Measurements from ENCODE around the gene PHF14. TPM values are rescaled to one million over a fixed set of nuclear protein-coding genes. Genes with fewer than 3 reads are reported as not detected.

PHF14 gene
- total RNA-seq, 4 donors from 2014 or later: 18.5 to 30.6 (median 23.4) TPM

DNA sequence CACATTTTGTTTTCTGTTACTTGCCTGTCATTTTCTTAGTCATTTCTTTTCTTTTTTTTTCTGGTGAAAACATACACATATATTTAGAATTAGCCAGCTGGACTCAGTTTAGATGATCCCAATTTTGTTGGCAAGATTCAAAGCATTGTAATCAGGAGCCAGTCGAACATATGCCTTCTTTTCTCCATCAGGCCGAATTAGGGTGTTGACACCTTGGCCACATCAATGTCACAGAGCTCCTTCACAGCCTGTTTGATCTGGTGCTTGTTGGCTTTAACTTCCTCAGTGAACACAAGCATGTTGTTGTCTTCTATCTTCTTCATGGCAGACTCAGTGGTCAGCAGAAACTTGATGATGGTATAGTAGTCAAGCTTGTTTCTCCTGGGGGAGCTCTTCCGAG, 32.6 kb downstream of the PHF14 start:
- no peak overlapping the region for H3K4me3 ChIP-seq (ENCODE audit: low read depth, poor library complexity, severe bottlenecking)
- 64 to 91% methylated on average over 3 of the region's 3 CpGs for WGBS, 2 donors
- no peak for DNase-seq (ENCODE audit: low spot score in 2 of 2)
- TF ChIP-seq POLR2A (IDR thresholded peaks at IDR 0.05): no peak
- TF ChIP-seq, protein P1, sequence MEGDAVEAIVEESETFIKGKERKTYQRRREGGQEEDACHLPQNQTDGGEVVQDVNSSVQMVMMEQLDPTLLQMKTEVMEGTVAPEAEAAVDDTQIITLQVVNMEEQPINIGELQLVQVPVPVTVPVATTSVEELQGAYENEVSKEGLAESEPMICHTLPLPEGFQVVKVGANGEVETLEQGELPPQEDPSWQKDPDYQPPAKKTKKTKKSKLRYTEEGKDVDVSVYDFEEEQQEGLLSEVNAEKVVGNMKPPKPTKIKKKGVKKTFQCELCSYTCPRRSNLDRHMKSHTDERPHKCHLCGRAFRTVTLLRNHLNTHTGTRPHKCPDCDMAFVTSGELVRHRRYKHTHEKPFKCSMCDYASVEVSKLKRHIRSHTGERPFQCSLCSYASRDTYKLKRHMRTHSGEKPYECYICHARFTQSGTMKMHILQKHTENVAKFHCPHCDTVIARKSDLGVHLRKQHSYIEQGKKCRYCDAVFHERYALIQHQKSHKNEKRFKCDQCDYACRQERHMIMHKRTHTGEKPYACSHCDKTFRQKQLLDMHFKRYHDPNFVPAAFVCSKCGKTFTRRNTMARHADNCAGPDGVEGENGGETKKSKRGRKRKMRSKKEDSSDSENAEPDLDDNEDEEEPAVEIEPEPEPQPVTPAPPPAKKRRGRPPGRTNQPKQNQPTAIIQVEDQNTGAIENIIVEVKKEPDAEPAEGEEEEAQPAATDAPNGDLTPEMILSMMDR (IDR thresholded peaks at IDR 0.05): no peak
- intact Hi-C loops (cut with DNase I; ENCODE audit: low total_unique reads): no loop called here

DNA sequence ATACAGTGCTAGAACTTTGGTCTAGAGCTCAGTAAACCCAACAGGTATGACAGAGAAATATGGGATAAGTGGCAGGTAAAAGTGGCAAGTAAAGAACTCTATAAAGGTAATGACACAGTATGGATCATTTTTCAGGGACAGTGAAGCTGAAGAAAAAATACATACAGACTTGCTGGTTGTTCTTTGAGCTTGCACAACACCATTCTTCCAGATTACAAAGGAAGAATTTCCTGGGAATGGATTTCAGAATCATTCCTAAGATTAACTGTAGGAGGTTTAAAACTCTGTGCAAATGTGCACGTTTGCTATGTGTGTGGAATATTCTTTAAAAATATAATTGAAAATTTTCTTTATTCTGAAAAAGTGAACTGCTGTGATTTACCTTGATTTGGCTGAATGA, 36.0 kb downstream of the PHF14 start:
- H3K4me3 ChIP-seq (ENCODE audit: low read depth, poor library complexity, severe bottlenecking): no peak overlapping the region
- TF ChIP-seq, protein P1 (IDR thresholded peaks at IDR 0.05): no peak
- TF ChIP-seq POLR2A (IDR thresholded peaks at IDR 0.05): no peak
- intact Hi-C loops (cut with DNase I; ENCODE audit: low total_unique reads): no loop called here
- WGBS, 2 donors: 19 to 48% methylated on average over 1 of the region's 1 CpG
- DNase-seq (ENCODE audit: low spot score in 2 of 2): no peak

DNA sequence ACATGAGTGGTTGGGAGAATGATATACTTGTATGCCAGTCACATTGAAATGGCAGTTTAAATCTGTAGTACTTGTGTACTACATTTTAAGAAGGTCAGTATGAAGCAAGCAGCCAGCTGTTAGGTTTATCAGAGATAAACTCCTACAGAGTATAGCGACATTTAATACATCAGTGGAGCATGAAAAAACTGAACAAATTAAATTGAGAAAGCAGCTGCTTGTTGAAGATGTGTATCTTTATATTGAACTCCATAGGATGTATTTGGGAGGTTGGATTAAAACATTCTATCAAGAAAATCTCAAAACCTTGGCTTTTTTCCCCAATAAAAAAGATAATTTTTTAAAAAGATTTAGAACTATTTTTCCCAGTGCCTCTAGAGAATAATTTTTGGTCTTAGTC, 47.8 kb downstream of the PHF14 start:
- 91 to 95% methylated on average over 1 of the region's 1 CpG for WGBS, 2 donors
- intact Hi-C loops (cut with DNase I; ENCODE audit: low total_unique reads): no loop called here

DNA sequence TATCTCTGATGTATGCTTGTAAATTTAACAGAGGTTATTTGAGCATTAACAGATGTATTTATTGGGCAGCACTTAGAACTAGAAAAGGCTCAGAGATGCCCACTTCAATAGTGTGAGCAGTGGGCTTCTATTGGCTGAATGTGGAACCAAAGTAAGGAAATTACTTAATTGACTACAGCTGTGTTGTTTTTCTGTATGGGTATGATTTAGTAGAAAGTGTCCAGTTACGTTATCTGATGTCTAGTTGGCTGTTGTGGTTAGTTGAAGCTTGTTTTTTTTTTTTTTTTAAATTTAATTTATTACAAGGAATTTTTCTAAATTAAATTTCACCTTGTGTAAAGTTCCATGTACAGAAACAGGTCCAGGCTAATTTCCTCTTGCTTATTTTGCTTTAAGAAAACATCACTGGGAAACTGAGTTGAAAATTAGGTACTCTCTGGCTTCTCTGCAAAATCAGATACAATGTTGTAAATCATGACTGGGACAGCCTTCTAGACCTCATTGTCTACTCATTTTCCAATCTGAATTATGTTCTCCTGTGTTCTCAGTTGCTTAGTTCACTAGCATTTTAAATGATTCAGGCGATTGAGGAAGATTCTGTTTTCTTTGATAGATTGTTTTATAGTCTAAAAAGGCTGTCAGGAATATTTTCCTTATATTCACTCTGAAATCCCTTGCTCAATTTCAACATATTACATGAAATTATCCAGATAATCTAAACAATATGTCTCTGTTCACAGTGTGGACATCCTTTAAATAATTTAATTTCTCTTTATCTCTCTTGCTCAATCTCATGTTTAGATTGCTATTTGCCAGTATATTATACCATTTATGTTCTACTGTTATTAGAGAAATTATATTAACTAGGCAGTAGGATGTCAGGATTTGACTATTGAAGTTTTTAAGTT, 53.0 kb downstream of the PHF14 start:
- intact Hi-C loops (cut with DNase I; ENCODE audit: low total_unique reads): no loop called here
- TF ChIP-seq, protein P1 (IDR thresholded peaks at IDR 0.05): no peak
- no peak for TF ChIP-seq POLR2A (IDR thresholded peaks at IDR 0.05)
- WGBS, 2 donors: 77 to 79% methylated on average over 2 of the region's 2 CpGs
- no peak for DNase-seq (ENCODE audit: low spot score in 2 of 2)
- H3K4me3 ChIP-seq (ENCODE audit: low read depth, poor library complexity, severe bottlenecking): no peak overlapping the region

More for the DNA sequence above, 47.8 kb downstream of the PHF14 start:
- TF ChIP-seq POLR2A (IDR thresholded peaks at IDR 0.05): no peak
- TF ChIP-seq, protein P1 (IDR thresholded peaks at IDR 0.05): no peak
- H3K4me3 ChIP-seq (ENCODE audit: low read depth, poor library complexity, severe bottlenecking): no peak overlapping the region
- no peak for DNase-seq (ENCODE audit: low spot score in 2 of 2)

DNA sequence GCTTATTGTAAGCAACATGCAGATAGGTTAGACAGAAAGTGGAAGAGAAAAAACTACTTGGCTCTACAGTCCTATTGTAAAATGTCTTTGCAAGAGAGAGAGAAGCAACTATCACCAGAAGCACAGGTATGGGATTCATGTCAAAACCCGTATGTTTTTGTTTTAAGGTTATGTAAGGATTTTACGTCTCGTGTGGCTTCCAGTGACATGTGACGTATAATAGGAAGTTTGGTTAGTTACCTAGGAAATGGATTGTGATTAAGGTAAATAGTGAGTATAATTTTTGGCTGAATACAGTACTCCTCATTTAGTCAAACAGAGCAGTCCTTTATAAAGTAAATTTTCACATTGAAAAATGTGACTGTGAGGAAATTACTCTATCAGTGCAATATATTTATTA, 62.0 kb downstream of the PHF14 start:
- no peak for TF ChIP-seq POLR2A (IDR thresholded peaks at IDR 0.05)
- TF ChIP-seq, protein P1 (IDR thresholded peaks at IDR 0.05): no peak
- DNase-seq (ENCODE audit: low spot score in 2 of 2): no peak
- no peak overlapping the region for H3K4me3 ChIP-seq (ENCODE audit: low read depth, poor library complexity, severe bottlenecking)
- 51 to 54% methylated on average over 4 of the region's 4 CpGs for WGBS, 2 donors
- intact Hi-C loops (cut with DNase I; ENCODE audit: low total_unique reads): no loop called here
